GM20000 (cell line): Measurements from ENCODE around the gene LSMEM2.
"Not testable (repeated sequence)": the region's sequence is repeated elsewhere in the genome, so short reads cannot be mapped to it uniquely, and the experiment has no call there.

Source experiments
- DNase-seq: peaks from one replicate; pipeline ENCODE4 v3.0.0; 2012; ENCODE audit warnings: low spot score
- CTCF ChIP-seq: IDR thresholded peaks from 2 replicates; pipeline ENCODE4 v1.5.1; 2012; ENCODE audit warnings: mild to moderate bottlenecking, control low read depth; ENCODE audit errors: extremely low read depth, missing control alignments

LSMEM2 gene

DNA sequence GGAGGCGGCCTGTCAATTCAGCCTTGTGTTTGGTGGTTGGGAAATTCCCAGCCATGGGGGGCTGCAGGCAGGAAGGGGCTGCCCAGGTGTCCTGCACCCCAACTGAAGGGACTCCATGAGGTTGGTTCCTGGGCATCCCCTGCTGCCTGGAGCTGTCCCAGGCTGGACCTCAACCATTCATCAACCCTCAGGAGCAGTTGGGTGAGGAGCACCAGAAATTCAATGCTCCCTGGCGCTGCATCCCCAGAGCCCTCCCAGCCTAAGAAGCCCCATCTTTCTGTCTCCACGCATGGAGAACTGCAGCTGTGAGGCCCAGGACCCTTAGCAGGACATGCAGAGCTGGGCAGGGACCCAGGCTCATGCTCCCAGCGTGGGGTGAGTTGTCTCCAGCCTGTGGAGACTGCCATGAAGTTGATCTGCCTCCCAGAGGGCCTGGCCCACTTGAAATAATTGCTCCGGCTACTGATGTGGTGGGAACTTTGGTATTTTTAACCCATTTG lies 17.9 kb upstream of the LSMEM2 start:
- DNase-seq, result peak; percentile 46
- TF ChIP-seq CTCF, result no peak

DNA sequence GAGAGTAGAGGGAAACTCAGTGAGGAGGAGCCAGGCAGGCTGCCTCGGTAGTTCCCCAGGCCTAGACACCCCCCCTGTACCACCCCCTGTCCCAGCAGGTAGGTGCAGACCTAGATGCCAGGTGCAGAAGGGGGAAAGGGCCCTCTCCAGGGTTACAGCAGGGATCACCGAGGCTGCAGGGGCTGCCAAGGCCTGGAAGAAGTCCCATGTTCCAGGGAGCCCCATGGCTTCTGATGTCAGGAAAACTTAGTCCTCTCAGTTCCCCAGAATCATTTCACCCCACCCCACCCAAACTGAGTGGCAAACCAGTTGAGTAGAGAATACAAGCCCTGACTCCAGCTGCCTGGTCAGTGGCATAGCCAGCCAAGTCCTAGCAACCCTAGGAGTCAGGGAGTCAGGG lies 17.4 kb upstream of the LSMEM2 start:
- DNase-seq, result peak; percentile 31

DNA sequence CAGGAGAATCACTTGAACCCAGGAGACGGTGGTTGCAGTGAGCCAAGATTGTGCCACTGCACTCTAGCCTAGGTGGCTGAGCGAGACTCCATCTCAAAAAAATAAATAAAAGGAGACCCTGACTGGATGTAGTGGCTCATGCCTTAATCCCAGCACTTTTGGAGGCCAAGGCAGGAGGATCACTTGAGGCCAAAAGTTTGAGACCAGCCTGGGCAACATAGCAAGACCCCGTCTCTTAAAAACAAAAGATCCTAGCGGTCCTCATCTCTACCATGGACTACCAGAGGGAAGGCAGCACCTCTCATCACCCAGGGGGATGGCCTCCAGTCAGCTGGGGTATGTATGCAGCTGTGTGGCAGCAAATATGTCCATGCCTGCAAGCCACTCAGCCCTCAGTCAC lies 16.7 kb upstream of the LSMEM2 start:
- not testable (repeated sequence) for DNase-seq

More for the DNA sequence above, 17.4 kb upstream of the LSMEM2 start:
- TF ChIP-seq CTCF, result no peak

GRCh38 chr3:50262778-50263177 lies 16.1 kb upstream of the LSMEM2 start:
- no peak for TF ChIP-seq CTCF
- no peak for DNase-seq

GRCh38 chr3:50263478-50264382 lies 15.2 kb upstream of the LSMEM2 start:
- DNase-seq, result no peak
- TF ChIP-seq CTCF, result no peak

GRCh38 chr3:50264383-50264963 lies 14.4 kb upstream of the LSMEM2 start:
- DNase-seq, result no peak
- no peak for TF ChIP-seq CTCF

DNA sequence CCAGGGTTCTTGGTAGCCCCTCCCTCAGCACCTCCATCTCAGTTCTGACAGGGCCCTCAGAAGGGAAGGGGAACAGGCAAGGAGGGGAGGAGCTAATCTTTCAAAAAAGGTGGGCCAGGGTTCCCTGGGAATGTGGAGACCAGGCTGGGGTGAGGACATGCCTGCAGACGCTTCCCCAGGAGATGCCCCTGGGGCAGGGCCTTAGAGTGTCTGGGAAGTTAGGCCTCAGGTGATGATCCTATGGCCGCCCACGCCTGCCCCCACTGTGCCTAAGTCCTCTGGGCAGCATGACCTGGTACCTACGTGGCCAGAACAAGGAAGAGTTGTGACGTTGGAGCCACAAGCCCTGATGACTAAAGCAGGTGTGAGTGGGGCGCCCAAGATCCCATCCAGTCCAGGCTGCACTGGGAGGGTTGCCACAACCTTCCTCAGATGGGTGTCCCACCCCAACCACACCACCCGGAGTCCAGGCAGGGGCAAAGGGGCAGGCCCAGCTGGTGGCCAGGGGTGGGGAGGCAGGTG lies 13.9 kb upstream of the LSMEM2 start:
- TF ChIP-seq CTCF, result no peak
- DNase-seq, result no peak
